Upper lobe of left lung (tissue), 4 donors: ENCODE results near the gene SMC2.

ENCODE experiments used
- POLR2A ChIP-seq, 4 donors: fragments of 450-650 bp; IDR thresholded peaks; one replicate each; pipeline ENCODE4 v1.5.1; 2016 to 2017; ENCODE audit warnings: antibody characterized with exemption in 4 of 4, mild to moderate bottlenecking in 2 of 4
- POLR2AphosphoS5 ChIP-seq, 2 donors: sonication (generic); formaldehyde crosslinking; IDR thresholded peaks; one replicate each; pipeline ENCODE4 v1.5.1; 2017; ENCODE audit warnings: antibody characterized with exemption in 2 of 2
- TF ChIP-seq, protein P1 (sequence below), 6 experiments: fragments of 450-650 bp in 4 of 6; fragments of 200-600 bp in 2 of 6; sonication (generic) in 2 of 6; IDR thresholded peaks; one replicate each; pipeline ENCODE4 v1.5.1; 2016 to 2019; ENCODE audit warnings: antibody characterized with exemption in 6 of 6

DNA sequence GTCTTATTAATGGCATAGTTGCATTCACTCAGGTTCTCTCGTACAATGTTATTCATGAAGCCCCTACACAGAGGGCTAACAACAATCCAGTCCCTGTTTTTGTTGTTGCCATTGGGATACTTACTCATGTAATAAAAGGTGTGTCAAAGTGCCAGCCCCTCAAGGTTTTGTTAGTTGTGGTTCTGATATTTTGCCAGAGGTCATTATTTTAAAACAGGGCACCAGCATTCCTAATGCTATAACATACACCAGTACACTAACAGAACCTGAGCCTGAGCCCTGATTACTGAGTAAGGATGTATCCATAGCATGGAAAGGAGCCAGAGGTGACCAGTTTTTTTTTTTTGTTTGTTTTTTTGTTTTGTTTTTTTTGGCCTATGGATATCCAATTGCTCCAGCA, 50.2 kb downstream of the SMC2 start:
- TF ChIP-seq, protein P1, sequence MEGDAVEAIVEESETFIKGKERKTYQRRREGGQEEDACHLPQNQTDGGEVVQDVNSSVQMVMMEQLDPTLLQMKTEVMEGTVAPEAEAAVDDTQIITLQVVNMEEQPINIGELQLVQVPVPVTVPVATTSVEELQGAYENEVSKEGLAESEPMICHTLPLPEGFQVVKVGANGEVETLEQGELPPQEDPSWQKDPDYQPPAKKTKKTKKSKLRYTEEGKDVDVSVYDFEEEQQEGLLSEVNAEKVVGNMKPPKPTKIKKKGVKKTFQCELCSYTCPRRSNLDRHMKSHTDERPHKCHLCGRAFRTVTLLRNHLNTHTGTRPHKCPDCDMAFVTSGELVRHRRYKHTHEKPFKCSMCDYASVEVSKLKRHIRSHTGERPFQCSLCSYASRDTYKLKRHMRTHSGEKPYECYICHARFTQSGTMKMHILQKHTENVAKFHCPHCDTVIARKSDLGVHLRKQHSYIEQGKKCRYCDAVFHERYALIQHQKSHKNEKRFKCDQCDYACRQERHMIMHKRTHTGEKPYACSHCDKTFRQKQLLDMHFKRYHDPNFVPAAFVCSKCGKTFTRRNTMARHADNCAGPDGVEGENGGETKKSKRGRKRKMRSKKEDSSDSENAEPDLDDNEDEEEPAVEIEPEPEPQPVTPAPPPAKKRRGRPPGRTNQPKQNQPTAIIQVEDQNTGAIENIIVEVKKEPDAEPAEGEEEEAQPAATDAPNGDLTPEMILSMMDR (IDR thresholded peaks at IDR 0.05), result no peak
- TF ChIP-seq POLR2A (IDR thresholded peaks at IDR 0.05) (no peak), POLR2AphosphoS5 (IDR thresholded peaks at IDR 0.05) (no peak)
